GF-D8 (cell line): ENCODE measurements around the gene NUDT2.
"Not testable (repeated sequence)": the region's sequence is repeated elsewhere in the genome, so short reads cannot be mapped to it uniquely, and the experiment has no call there.

Experiments
- DNase-seq: peaks from one replicate; lab custom pipeline; 2025; lab: John Stamatoyannopoulos, UW

NUDT2 gene

DNA sequence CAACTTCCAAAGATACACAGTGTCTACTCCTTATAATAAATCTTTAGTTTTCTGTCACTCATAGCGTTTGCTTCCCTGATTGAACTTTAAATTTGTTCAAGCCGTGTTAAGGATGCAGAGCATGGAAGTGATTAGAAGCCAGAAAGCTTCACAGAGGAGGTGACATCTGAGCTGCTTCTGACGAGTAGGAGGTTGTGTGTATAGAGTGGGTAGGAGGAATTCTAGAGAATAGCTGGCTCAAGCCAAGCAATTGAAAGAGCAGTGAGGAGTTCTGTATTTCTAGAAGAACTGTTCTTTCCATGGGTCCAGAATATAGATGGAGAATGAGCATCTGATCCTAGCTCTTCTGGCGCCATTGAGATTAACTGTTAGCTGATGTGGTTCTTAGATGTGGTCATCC is 6.0 kb downstream of the NUDT2 start:
- no peak for DNase-seq

DNA sequence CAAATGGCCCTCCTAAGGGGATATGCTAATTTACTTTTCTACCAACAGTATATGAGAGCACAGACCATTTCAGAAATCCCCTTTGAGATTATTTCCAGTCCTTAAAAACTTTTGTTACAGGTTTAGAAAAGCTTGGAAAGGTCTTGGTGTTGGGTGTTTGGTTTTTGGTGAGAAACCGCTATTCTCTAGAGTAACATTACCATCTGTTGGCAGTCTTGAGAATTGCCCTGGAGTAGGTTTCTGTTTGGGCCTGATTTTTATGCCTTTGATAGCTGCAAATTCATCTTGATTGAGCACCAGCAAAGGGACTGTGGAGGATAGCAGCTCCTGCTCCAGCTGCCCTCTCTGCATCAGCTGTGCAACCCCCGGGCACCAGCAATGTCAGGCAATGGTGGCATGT is 8.0 kb downstream of the NUDT2 start:
- no peak for DNase-seq

DNA sequence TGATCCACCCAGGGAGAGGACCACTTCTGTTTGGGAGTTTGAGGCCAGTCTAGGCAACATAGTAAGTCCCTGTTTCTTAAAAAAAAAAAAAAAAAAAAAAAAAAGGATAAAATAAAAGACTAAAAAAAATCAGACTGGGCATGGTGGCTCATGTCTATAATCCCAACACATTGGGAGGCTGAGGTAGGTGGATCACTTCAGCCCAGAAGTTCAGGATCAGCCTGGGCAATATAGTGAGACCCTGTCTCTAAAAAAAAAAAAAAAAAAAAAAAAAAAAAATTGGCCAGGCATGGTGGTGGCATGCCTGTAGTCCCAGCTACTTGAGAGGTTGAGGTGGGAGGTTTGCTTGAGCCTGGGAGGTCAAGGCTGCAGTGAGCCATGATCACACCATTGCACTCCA is 8.7 kb downstream of the NUDT2 start:
- DNase-seq: not testable (repeated sequence)

DNA sequence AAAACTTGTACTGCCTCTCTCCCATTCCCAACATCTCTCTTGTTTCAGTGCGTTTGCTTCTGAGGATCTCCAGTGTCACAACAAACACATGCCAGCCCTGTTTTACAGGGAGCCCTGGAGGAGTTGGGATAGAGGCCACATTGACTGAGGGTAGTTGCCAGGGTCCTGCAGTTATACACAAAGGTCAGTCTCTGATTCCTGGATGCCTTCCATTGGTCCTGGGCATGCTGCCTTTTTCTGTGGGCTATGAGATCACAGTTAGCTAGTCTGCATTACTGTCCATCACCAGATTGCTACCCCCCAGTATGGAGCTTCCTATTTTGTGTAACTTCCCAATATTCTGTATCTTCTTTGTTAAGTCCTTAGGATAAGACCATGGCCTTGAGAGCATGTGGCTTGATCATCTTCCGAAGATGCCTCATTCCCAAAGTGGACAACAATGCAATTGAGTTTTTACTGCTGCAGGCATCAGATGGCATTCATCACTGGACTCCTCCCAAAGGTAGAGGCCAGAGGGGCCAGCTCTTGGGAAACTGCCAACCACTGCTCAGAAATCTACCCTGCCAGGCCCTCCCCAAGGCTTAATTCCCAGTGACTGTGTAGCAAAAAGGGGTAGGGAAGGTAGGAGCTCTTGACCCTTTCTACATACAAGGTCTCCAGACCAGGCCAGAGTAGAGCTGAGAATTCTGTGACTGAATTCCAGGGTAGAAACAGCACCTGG is 9.5 kb downstream of the NUDT2 start:
- no peak for DNase-seq

DNA sequence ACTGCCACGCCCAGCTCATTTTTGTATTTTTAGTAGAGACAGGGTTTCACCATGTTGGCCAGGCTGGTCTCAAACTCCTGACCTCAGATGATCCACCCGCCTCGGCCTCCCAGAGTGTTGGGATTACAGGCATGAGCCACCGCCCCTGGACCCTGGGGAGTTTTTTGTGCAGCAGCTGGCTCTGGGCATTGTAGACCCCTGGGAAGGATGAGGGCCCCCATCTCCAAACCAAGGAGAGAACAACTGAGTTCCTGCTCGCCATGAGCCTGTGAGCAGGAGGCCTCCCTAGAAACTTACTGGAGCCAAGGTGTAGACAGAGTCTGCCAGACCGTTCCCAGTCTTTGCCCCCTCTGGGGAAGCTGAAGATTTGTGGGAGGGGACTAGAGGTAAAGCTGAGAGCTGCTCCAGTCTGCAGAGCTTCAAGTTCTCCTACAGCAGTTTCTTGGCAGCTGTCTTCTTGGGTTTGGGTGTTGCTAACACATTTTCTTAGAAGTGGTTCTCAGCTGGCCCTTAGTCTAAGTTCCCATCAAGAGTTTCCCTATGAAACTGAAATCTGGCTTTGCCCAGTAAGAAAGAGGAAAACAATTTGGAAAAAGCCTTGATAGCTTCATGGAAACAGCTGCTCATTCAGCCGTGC is 12.4 kb downstream of the NUDT2 start:
- no peak for DNase-seq

DNA sequence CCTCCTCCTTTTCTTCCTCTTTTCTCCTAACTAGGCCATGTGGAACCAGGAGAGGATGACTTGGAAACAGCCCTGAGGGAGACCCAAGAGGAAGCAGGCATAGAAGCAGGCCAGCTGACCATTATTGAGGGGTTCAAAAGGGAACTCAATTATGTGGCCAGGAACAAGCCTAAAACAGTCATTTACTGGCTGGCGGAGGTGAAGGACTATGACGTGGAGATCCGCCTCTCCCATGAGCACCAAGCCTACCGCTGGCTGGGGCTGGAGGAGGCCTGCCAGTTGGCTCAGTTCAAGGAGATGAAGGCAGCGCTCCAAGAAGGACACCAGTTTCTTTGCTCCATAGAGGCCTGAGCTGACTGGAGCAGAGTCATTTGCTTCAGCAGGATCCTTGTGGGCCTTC is 13.7 kb downstream of the NUDT2 start:
- no peak for DNase-seq

DNA sequence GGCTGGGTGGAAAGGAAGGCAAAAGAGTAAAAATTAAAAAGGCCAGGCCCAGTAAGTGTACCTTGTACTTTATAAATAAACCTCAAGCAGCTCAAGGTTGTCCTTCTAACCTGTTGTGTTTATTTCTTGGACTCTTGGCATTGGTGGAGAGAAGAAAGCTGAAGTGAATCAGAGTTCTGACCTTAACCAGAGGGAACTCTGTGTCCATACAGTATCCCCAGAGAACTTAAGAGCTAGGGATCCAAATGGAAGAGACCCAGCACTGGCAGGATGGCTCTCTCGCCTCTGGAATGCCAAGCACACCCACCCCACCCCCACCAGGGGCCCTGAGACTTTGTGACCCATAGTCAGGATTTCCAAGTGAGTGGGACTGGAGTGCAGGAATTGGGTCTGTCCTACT is 14.2 kb downstream of the NUDT2 start:
- no peak for DNase-seq

DNA sequence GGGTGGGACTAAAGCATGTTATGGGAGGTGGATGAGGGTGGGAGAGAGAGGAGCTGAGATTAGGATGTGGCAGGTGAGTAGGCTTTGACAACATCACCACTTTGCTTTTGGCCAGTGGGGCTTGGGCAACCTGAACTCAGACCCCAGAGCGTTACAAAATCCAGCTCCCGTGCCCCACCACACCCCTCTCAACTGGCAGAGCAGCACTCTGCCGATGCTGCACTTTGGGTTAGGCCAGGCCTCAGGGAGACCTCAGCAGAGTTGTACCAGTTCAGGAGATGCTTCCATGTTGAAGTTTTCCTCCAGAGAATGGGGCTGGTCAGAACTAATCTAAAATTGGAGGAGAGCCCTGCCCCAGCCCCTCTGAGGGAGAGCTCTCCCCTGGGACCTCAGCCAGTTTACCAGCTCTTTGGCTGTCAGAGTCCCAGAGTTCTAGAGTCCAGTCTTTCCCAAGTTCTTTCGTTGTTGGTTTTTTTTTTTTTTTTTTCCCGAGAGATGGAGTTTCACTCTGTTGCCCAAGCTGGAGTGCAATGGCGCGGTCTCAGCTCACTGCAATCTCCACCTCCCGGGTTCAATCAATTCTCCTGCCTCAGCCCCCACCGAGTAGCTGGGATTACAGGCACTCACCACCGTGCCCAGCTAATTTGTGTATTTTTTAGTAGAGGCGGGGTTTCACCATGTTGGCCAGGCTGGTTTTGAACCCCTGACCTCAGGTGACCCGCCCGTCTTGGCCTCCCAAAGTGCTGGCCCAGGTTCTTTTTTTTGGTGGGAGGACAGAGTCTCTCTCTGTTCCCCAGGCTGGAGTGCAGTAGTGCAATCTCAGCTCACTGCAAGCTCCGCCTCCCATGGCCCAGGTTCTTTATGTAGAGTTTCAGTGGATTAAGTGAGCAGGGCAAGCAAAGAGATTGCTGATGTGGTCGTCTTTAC is 17.8 kb downstream of the NUDT2 start:
- no peak for DNase-seq

DNA sequence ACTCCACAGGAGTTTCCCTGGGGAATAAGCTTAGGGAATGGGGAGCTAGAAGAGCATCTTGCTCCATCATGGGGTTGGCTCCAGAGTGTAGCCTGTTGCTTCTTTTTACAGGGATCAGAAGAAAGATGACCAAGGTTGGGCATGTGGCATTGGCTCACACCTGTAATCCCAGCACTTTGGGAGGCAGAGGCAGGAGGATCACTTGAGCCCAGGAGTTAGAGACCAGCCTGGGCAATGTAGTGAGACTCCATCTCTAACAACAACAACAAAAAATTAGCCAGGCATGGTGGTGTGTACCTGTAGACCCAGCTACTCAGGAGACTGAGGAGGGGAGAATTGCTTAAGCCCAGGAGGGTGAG is 18.4 kb downstream of the NUDT2 start:
- no peak for DNase-seq

DNA sequence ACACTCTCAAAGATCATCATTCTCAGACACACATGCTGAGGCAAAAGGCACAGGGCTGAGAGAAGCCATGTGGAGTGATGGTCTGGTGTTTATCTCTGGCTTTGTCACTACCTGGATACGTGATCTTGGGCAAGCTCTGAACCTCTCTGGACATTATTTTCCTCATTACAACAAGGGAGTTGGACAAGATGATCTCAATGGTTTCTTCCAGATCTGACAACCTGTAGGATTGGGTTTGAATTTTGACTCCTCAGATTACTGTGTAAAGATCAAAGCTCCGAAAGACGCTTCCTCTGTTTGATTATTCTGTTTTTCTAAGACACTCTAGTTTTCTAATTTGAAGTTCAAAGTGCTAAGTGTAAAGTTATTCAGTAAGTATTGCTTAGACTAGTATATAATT is 20.0 kb downstream of the NUDT2 start:
- DNase-seq: no peak

DNA sequence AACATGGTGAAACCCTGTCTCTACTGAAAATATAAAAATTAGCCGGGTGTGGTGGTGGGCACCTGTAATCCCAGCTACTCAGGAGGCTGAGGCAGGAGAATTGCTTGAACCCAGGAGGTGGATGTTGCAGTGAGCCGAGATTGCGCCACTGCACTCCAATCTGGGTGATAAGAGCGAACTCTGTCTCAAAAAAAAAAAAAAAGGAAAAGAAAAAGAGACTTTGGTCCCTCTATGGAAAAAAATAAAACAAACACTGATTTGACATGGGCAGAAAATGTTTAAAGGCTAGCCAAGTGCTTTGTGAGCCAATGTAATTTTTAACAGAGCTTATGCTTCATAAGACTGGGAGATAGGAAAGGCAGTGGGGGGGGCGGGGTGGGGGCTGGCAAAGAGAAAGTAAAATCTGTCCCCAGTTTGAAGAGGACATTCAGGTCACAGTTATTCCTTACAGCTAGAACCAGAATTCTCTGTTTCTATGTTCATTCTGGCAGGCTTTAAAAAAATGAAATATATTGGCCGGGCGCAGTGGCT is 22.8 kb downstream of the NUDT2 start:
- DNase-seq: not testable (repeated sequence)

DNA sequence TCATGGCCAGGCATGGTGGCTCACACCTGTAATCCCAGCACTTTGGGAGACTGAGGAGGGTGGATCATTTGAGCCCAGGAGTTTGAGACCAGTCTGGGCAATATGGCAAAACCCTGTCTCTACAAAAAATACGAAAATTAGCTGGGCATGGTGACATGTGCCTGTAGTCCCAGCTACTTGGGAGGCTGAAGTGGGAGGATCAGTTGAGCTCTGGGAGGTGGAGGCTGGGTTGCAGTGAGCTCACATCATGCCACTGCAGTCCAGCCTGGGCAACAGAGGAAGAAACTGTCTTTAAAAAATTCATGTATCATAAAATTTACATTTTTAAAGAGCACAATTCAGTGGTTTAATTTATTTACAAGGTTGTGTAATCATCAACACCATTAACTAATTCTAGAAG is 23.6 kb downstream of the NUDT2 start:
- DNase-seq: not testable (repeated sequence)

DNA sequence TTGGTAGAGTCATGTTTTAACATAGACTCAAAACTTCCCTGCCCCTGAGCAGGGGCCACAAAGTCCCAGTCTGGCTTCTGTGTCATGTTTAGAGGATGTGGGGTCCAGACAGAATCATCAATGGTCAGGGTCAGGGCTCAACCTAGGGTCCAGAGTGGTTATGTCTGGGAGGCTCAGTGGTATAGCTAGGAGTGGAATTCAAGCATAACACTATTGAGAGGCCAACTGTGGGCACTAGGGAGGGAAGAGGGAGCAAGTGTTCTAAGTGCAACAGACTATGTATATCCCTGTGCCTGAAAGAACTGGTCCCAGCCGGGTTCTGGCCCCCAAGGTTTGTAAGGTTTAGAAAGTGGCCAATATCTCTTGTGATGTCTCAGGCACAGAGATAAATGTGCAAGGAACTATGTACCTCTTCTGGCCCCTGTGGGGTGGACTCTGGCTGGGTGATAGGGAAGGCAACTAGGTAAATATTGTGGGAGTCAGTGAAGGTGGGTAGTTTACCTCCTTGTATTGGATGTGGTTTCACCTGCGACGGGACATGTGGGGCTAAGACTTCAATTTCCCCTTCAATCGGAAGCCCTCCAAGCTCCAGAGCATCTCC is 33.3 kb downstream of the NUDT2 start:
- DNase-seq: no peak

DNA sequence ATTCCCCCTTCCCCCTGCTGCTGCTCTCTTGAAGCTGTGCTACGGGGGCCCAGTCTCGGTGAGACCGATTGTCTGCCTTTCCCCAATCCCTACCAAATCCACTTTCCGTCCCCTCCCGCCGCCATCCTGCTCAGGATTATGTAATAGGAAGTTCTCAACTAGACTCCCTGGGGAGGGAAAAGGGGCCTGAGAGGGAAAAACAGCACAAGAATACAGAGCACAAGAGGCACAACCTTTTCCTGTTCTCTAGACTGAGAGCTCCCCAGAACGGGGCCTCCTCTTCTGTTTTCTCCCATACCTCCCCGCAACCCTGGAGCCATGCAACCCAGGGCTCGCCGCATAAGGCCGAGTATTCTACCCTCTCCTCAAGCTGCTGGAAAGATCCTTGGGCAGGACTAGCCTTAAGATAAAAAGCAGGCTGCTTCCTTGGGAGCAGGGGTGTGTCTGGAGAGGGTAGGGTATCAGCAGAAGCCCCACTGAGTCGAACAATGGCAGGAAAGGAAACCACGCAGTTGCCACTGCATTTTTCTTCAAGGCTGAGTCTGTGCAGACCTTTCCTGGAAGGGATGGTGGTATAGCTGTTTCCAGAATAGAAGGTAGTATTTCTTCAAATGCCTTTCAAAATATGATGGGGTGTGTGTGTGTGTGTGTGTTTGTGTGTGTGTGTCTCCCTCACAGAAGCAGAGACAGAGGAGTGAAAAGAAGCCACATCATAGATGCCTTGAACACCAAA is 34.4 kb downstream of the NUDT2 start:
- no peak for DNase-seq

DNA sequence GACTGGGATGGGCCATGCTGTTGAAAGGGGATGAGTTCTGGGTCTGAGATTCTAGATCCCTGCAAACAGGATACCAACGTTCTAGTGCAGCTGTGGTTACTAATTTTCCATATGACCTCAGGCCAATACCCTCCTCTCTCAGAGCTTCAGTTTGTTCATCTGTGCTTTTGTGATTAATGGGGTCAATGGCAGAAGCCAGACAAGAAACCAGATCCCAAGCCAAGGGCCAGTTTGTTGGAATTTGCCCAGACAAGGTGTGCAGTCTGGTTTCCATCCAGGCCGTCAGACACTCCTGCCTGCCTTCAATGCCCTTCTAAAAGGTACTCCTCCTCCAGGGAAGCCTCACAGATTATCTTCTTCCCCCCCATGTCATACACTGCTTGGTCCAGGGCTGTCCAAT is 35.9 kb downstream of the NUDT2 start:
- DNase-seq: no peak

DNA sequence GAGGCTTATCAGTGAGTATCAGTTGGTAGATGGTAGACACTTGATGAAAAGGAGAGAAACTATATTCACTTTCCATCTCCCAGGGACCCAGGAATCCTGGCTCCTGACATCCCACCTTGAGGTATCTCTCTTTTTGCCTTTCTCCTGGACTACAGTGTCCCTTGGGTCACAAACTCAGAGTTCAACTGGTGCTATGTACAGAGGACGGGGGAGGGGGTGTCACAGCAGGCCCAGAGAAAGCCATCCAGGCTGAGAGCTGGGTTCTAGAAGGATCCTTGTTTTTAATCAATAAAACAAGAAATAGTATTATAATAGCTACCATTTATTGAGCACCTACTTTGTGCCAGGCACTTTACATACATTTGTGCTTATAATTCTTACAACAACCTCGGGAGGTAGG is 37.0 kb downstream of the NUDT2 start:
- no peak for DNase-seq

DNA sequence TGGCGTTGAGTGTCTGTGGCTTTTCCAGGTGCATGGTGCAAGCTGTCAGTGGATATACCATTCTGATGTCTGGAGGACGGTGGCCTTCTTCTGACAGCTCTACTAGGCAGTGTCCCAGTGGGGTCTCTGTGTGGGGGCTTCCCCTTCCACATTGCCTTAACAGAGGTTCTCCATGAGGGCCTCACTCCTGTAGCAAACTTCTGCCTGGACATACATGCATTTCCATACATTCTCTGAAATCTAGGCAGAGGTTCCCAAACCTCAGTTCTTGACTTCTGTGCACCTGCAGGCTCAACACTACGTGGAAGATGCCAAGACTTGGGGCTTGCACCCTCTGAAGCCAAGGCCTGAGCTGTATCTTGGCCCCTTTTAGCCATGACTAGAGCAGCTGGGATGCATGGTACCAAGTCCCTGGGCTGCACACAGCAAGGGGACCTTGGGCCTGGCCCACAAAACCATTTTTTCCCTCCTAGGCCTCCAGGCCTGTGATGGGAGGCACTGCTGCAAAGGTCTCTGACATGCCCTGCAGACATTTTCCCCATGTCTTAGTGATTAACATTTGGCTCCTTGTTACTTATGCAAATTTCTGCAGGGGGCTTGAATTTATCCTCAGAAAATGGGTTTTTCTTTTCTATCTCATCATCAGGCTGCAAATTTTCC is 38.5 kb downstream of the NUDT2 start:
- DNase-seq: not testable (repeated sequence)

DNA sequence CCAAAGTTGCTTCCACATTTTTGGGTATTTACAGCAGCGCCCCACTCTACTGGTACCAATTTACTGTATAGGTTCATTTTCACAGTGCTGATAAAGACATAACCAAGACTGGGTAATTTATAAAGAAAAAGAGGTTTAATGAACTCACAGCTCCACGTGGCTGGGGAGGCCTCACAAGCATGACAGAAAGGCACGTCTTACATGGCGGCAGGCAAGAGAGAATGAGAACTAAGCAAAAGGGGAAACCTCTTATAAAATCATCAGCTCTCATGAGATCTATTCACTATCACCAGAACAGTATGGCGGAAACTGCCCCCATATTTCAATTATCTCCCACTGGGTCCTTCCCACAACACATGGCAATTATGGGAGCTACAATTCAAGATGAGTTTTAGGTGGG is 39.4 kb downstream of the NUDT2 start:
- DNase-seq: not testable (repeated sequence)

DNA sequence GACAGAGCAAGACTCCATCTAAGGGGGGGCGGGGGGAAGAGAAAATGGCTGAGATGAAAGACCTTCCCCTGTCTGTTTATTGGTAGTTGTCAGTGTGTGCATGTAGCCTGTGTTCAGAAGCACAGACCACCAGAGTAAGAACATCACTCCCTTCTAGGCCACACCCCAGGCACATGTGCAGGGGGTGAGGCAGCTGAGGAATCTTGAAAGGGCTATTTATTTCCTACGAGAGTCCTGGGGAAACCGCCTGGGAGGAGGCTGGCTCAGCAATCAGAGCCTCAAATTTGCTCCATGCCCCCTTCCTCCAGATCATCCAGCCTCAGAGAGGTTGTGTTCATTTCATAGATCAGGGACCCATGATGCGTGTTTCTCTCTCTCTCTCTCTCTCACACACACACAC is 40.3 kb downstream of the NUDT2 start:
- no peak for DNase-seq

DNA sequence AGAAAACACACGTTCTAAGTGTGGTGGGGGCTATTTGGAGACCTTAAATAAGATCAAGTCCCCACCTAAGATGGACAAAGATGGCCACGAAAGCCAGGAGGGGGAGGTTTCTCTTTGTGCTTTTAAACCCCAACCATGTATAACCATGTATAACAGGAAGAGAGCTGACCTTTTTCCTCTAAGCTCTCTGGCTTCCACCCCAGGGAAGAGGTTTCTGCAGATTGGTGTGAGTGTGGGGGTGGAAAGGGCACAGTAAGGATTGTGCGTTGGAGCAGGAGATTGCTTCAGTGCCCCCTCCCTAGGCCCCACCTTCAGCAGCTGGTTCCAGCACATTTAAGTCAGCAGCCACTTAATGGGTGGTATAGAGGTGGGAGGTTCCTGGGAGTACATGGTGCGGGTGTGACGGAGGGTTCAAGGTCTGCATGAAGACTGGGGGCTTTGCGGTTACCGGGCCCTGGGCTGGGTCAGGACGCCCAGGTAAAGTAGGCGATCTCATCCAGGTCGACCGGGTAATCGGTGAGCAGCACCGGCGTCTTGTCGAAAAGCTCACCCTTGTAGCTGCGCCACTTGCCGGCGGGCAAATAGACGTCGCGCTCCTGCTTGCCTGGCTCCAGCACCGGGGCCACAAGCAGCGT is 41.1 kb downstream of the NUDT2 start:
- DNase-seq: no peak
